ENCODE data around the gene OGN. TPM values are rescaled to one million over a fixed set of nuclear protein-coding genes. Genes with fewer than 3 reads are reported as not detected.

Gene OGN
- total RNA-seq, 1 donor from 2014 or later: 2.8 TPM

- no peak overlapping the region for H3K4me3 Mint-ChIP-seq
- H3K36me3 Mint-ChIP-seq: no peaks in the 10 kb centered on the region
- H3K9me3 Mint-ChIP-seq: no peaks in the 10 kb centered on the region
- peak; percentile 65 for TF ChIP-seq CTCF (conservative IDR thresholded peaks at IDR 0.05)
- H3K27ac Mint-ChIP-seq: no peak overlapping the region
- DNase-seq (ENCODE audit: extremely low spot score, unreplicated experiment): no peak
- H3K27me3 Mint-ChIP-seq: no peaks in the 10 kb centered on the region
- no peaks in the 10 kb centered on the region for H3K4me1 Mint-ChIP-seq (ENCODE audit: unreplicated experiment)
Observed at GRCh38 chr9:92438900-92439526, 34.6 kb upstream of the OGN start.

- no peak overlapping the region for H3K4me3 Mint-ChIP-seq
- H3K9me3 Mint-ChIP-seq: no peaks in the 10 kb centered on the region
- H3K4me1 Mint-ChIP-seq (ENCODE audit: unreplicated experiment): no peaks in the 10 kb centered on the region
- no peak overlapping the region for H3K27ac Mint-ChIP-seq
- no peak for TF ChIP-seq CTCF (conservative IDR thresholded peaks at IDR 0.05)
- H3K27me3 Mint-ChIP-seq: no peaks in the 10 kb centered on the region
- DNase-seq (ENCODE audit: extremely low spot score, unreplicated experiment): no peak
- no peaks in the 10 kb centered on the region for H3K36me3 Mint-ChIP-seq
Observed at GRCh38 chr9:92435263-92435662, 30.9 kb upstream of the OGN start.

GRCh38 chr9:92432972-92433548, 28.7 kb upstream of the OGN start:
- no peak overlapping the region for H3K27ac Mint-ChIP-seq
- H3K36me3 Mint-ChIP-seq: no peaks in the 10 kb centered on the region
- no peaks in the 10 kb centered on the region for H3K27me3 Mint-ChIP-seq
- TF ChIP-seq CTCF (conservative IDR thresholded peaks at IDR 0.05): no peak
- DNase-seq (ENCODE audit: extremely low spot score, unreplicated experiment): no peak
- H3K9me3 Mint-ChIP-seq: no peaks in the 10 kb centered on the region
- no peaks in the 10 kb centered on the region for H3K4me1 Mint-ChIP-seq (ENCODE audit: unreplicated experiment)
- no peak overlapping the region for H3K4me3 Mint-ChIP-seq

- Mint-ChIP-seq H3K36me3 (no peaks in the 10 kb centered on the region), H3K27me3 (no peaks in the 10 kb centered on the region), H3K4me3 (no peak overlapping the region), H3K9me3 (no peaks in the 10 kb centered on the region), H3K4me1 (ENCODE audit: unreplicated experiment) (no peaks in the 10 kb centered on the region), H3K27ac (no peak overlapping the region)
- no peak for DNase-seq (ENCODE audit: extremely low spot score, unreplicated experiment)
- no peak for TF ChIP-seq CTCF (conservative IDR thresholded peaks at IDR 0.05)
Observed at GRCh38 chr9:92432350-92432749, 28.0 kb upstream of the OGN start.

GRCh38 chr9:92429836-92430235, 25.5 kb upstream of the OGN start:
- Mint-ChIP-seq H3K4me3 (no peak overlapping the region), H3K27ac (no peak overlapping the region), H3K36me3 (no peaks in the 10 kb centered on the region), H3K9me3 (no peaks in the 10 kb centered on the region), H3K4me1 (ENCODE audit: unreplicated experiment) (peaks cover 18% of the 10 kb centered on the region), H3K27me3 (no peaks in the 10 kb centered on the region)
- TF ChIP-seq CTCF (conservative IDR thresholded peaks at IDR 0.05): no peak
- no peak for DNase-seq (ENCODE audit: extremely low spot score, unreplicated experiment)

Data from type B pancreatic cell (in vitro differentiated cells).